HG03097 (cell line): ENCODE results near the gene SLC35D2.
"Not testable (repeated sequence)": the region's sequence is repeated elsewhere in the genome, so short reads cannot be mapped to it uniquely, and the experiment has no call there.

ENCODE experiments used
- ATAC-seq: cut with Tn5 transposase; IDR thresholded peaks from one replicate; pipeline ENCODE4 v1.9.1; 2021; ENCODE audit not compliant: unreplicated experiment, low FRiP score

The SLC35D2 gene

GRCh38 chr9:96400132-96400910, 16.8 kb upstream of the SLC35D2 start:
- no peak for ATAC-seq

- no peak for ATAC-seq
Observed at GRCh38 chr9:96399325-96399633, 15.8 kb upstream of the SLC35D2 start.

DNA sequence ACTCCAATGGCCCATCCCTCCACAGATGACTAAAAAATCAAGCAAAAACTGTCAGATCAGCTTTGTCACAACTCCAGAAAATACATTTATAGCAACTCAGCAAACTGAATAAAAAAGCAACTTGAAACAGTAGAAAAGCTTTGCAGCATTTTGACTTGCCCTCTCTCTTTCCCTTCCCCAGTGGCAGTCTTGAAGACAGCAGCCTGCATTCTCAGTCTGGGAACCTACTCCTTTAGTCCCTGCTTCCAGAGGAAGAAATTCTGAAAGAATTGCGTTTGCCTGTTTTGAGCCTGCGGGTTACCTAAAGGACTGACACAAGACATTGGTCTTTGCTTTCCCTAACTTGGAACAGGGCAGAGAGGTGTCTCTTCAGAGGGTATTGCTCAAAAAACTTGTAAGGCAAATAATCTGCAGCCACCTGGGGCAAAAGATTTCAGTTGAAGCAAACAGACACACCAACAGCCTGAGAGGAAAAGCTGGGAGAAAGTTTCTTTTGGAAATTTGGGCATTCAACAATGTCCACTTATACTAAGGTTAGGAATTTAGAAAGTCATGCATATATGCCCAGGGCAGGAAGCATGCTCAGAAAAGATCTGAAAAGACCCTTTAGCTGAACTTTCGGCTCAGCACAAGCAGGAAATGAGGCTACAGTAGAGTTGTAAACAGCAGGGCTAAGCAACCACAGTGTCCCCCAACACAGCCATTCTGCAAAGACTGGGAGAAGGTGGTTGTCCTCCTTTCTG, 15.2 kb upstream of the SLC35D2 start:
- no peak for ATAC-seq

DNA sequence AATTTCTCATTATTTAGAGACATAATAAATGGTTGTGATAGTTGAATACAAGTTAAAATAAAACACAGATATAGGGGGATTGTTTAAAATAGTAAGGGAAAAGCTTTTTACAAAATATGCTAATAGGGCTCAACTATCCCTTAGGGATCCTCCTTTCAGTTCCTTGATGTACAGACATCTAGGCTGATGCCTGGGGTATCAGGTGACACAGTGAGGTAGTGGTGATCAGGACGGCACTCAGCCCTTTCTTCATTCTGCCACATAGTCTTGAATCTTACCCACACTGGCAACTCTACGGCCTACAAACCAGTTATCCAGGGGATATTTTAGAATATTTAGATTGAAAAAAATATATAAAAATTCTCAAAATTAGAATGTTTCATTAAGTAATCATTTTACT, 12.5 kb upstream of the SLC35D2 start:
- no peak for ATAC-seq

DNA sequence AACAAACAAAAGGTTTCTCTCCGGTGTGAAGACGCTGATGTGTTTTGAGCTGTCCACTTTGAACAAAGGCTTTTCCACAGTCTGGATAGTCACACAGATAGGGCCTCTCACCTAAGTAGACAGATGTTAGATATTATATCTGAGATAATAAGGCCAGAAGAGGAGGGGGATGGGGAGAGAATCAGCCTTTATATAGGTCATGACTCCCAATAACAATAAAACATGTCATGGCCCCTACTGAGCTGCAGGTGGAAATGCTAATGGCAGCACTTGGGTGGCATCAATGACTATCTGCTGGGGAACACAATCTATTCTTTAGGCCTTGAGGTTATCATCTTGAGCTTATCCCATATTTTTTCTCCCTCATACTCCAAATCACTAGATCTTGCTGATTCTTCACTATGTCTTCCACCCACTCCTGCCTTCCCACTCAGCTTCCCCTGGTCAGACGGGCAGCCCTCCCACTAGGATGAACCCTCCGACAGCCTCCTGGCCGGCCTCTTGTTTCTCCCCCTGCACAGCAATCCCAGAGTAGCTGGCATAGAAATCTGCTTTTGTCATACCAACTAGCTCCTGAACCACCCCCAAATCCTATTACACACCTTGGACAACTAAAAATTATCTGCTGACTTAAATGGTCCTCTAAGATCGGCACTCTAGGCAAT, 11.5 kb upstream of the SLC35D2 start:
- ATAC-seq: no peak

DNA sequence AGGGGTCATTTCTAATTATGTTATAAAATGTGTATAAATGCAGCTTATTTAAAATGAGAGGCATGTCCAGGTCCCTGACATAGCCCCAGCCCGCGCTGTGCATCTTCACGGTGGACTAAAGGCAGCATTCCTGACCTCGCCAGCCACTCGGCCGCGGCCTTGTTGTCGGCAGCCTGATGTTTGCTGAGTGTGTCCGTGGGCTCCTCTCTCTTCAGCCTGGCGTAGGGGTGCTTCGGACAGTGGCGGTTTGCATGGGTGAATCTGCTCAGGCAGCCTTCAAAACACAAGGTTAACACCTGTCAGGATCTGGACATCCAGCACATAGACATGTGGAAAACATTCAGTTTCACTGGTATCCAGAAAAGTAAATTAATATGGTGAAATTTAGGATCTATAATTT, 8.8 kb upstream of the SLC35D2 start:
- ATAC-seq: no peak

- ATAC-seq: no peak
Observed at GRCh38 chr9:96391021-96391765, 7.7 kb upstream of the SLC35D2 start.

DNA sequence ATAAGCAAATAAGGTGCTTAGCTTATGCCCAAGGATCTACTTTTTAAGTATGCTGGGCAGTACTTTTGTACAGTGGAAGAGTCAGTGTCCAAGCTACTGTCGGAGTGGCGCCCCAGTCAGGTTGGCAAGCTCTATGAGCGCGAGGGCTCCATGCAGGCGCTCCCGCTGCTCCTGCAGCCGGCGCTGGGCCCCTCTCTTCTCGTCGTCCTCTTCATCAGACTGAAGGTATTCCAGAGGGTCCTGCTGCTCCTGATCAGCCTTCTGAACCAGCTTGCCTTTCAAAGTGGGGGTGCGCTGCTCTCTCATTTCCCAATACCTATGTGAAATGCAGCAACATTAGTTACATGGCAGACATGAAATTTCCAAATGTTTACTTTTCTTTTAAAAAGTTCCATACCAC, 4.6 kb upstream of the SLC35D2 start:
- ATAC-seq: no peak

GRCh38 chr9:96386157-96386556, 2.6 kb upstream of the SLC35D2 start:
- no peak for ATAC-seq

DNA sequence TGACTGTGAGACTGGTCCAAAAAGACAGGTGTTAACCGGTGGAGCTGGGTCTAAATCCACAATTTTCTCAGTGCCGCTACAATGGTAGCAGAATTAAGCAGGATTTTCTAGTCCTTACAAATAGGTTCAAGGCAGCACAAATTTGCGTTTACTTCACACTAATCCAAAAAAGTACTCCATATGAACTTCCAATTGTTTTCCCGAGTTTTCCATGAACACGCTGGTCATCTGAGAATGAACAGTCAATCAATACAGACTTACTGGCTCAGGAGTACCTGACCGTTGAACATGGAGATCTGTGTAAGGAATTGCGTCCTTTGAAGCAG, 709 bp downstream of the SLC35D2 start:
- no peak for ATAC-seq

DNA sequence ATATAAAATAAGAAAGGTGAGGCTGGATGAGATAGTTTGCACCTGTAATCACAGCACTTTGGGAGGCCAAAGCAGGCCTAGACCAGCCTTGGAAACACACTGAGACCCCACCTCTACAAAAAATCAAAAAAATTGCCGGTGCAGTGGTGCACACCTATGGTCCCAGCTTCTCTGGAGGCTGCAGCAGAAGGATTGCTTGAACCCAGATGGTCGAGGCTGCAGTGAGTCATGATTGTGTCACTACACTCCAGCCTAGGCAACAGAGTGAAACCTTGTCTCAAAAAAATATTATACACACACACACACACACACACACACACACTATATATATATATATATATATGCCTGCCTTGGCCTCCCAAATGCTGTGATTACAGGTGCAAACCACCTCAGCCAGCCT, 1.3 kb downstream of the SLC35D2 start:
- no peak for ATAC-seq

GRCh38 chr9:96381696-96382095, 1.8 kb downstream of the SLC35D2 start:
- ATAC-seq: no peak

DNA sequence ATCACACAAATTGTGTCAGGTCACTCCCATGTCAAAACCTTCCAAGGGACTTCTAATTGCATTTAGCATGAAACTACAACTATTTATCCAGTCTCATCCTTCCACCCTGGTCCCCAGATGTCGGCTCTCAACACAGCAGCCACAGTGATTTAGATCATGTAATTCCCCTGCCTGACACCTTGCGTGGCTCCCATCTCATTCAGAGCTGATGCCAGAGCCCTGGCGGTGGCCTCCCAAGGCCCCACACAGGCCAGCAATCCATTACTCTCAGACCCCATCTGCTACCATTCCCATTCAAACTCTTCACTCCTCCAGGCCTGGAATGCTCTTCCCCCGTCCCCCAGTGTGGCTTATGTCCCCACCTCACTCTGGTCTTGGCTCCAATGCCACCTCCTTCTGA, 2.4 kb downstream of the SLC35D2 start:
- ATAC-seq: no peak

DNA sequence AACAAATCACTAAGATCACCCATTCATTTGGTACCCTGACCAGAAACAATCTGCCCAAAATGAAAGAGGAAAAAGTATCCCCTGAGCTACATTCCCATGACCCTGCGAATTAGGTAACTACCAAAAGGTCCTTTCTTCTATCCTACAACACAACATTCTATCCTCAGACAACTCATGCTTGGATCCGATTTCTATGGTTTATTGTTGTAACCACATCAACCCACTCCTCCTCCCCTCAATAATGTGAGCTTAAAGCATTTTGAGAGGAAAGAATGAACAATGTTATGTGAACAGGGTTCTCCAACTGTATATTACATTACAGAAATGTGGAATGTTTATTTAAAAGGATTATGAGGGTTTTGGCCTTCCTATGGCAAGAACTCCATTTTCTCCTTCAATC, 4.0 kb downstream of the SLC35D2 start:
- no peak for ATAC-seq

DNA sequence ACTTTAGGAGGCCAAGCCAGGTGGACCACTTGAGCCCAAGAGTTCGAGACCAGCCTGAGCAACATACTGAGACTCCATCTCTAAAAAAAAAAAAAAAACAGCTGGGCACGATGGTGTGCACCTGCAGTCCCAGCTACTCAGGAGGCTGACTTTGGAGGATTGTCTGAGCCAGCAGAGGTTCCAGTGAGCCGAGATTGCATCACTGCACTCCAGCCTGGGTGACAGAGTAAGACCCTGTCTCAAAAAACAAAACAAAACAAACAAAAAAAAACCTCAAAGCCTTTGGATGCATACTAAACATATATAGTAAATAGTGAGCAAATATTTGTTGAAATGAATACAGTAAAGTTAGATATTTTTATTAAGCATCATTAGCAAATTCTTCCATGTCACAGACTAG, 5.3 kb downstream of the SLC35D2 start:
- ATAC-seq: no peak

GRCh38 chr9:96376891-96377874, 6.3 kb downstream of the SLC35D2 start:
- no peak for ATAC-seq

- not testable (repeated sequence) for ATAC-seq
Observed at GRCh38 chr9:96375507-96375906, 8.0 kb downstream of the SLC35D2 start.

DNA sequence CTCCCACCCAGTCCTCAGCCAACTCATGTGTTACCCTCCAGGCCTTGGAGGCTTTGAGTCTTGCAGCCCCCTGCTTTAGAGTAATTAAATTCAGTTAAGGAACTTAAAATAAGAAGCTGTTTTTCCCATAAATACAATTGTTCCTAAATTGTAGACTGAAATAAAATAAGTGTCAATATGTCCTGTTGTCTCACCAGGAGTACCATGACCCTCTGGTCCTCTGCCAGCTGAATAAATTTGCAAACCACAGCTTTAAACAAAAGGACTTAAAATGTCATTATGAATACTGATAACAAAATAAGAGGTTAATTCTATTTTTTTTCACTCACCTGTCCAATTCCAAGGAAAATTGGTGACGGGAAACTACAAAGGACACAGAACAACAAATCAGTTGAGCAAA, 15.6 kb downstream of the SLC35D2 start:
- no peak for ATAC-seq

GRCh38 chr9:96363175-96363967, 20.1 kb downstream of the SLC35D2 start:
- ATAC-seq: no peak
